ENCODE measurements around the gene ZSWIM3.

Gene ZSWIM3

GRCh38 chr20:45816951-45817350 is 40.5 kb upstream of the ZSWIM3 start:
- no peak for TF ChIP-seq CTCF (conservative IDR thresholded peaks at IDR 0.05; ENCODE audit: low read depth, low read length)
- H3K4me3 ChIP-seq (ENCODE audit: low read depth, low read length): no peak overlapping the region
- DNase-seq (ENCODE audit: low read depth): no peak

GRCh38 chr20:45817376-45818194 is 39.8 kb upstream of the ZSWIM3 start:
- no peak overlapping the region for H3K4me3 ChIP-seq (ENCODE audit: low read depth, low read length)
- DNase-seq (ENCODE audit: low read depth): peak; percentile 97

GRCh38 chr20:45818239-45818638 is 39.2 kb upstream of the ZSWIM3 start:
- DNase-seq (ENCODE audit: low read depth): no peak
- H3K4me3 ChIP-seq (ENCODE audit: low read depth, low read length): no peak overlapping the region

More at GRCh38 chr20:45817376-45818194, 39.8 kb upstream of the ZSWIM3 start:
- no peak for TF ChIP-seq CTCF (conservative IDR thresholded peaks at IDR 0.05; ENCODE audit: low read depth, low read length)

GRCh38 chr20:45819466-45819865 is 37.9 kb upstream of the ZSWIM3 start:
- TF ChIP-seq CTCF (conservative IDR thresholded peaks at IDR 0.05; ENCODE audit: low read depth, low read length): no peak
- H3K4me3 ChIP-seq (ENCODE audit: low read depth, low read length): no peak overlapping the region
- no peak for DNase-seq (ENCODE audit: low read depth)

More at GRCh38 chr20:45818239-45818638, 39.2 kb upstream of the ZSWIM3 start:
- TF ChIP-seq CTCF (conservative IDR thresholded peaks at IDR 0.05; ENCODE audit: low read depth, low read length): no peak

GRCh38 chr20:45821947-45822346 is 35.5 kb upstream of the ZSWIM3 start:
- no peak for DNase-seq (ENCODE audit: low read depth)
- TF ChIP-seq CTCF (conservative IDR thresholded peaks at IDR 0.05; ENCODE audit: low read depth, low read length): no peak

GRCh38 chr20:45822857-45823256 is 34.6 kb upstream of the ZSWIM3 start:
- DNase-seq (ENCODE audit: low read depth): peak; percentile 41
- TF ChIP-seq CTCF (conservative IDR thresholded peaks at IDR 0.05; ENCODE audit: low read depth, low read length): no peak
- peak overlapping the region; percentile 10 for H3K4me3 ChIP-seq (ENCODE audit: low read depth, low read length)

More at GRCh38 chr20:45821947-45822346, 35.5 kb upstream of the ZSWIM3 start:
- no peak overlapping the region for H3K4me3 ChIP-seq (ENCODE audit: low read depth, low read length)
